ENCODE measurements around the gene EPHA10. TPM values are rescaled to one million over a fixed set of nuclear protein-coding genes. Genes with fewer than 3 reads are reported as not detected.

The EPHA10 gene
- total and polyA plus RNA-seq, 11 donors = 0.01 to 0.60 (median 0.12) TPM; not detected in 5

DNA sequence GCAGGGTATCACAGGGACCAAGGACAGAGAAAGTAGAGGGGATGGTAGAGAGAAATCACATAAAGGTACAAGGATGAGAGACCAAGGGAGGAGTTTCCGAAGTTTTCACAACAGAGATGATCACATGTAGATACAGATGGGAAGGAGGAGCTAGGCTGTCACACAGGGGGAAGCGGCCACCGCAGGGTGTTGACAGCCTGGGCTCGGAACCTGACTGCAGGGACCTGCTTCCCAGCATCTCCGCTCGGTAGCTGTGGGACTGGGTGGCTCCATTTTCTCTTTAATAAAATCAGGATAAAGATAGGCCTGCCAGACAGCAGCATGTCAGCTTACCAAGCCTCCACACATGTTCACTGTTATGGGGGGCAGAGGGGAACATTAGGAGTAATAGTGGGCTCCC is 40.3 kb downstream of the EPHA10 start:
- Histone ChIP-seq H3K9me3 (no peaks in the 10 kb centered on the region), H3K4me1 (peaks cover 0 to 6% (median 0%) of the 10 kb centered on the region in 12 donors), H3K36me3 (no peaks in the 10 kb centered on the region), H3K4me3 (no peak overlapping the region), H3K27me3 (peaks cover 0 to 49% (median 4%) of the 10 kb centered on the region in 9 donors), H3K27ac (no peak overlapping the region)
- no peak for DNase-seq
- TF ChIP-seq, protein P1, sequence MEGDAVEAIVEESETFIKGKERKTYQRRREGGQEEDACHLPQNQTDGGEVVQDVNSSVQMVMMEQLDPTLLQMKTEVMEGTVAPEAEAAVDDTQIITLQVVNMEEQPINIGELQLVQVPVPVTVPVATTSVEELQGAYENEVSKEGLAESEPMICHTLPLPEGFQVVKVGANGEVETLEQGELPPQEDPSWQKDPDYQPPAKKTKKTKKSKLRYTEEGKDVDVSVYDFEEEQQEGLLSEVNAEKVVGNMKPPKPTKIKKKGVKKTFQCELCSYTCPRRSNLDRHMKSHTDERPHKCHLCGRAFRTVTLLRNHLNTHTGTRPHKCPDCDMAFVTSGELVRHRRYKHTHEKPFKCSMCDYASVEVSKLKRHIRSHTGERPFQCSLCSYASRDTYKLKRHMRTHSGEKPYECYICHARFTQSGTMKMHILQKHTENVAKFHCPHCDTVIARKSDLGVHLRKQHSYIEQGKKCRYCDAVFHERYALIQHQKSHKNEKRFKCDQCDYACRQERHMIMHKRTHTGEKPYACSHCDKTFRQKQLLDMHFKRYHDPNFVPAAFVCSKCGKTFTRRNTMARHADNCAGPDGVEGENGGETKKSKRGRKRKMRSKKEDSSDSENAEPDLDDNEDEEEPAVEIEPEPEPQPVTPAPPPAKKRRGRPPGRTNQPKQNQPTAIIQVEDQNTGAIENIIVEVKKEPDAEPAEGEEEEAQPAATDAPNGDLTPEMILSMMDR (IDR thresholded peaks at IDR 0.05) = no peak
- TF ChIP-seq POLR2A (IDR thresholded peaks at IDR 0.05) = no peak
- intact Hi-C loops (cut with DNase I) = no loop called here
- no peak for ATAC-seq
- 59 to 82% (median 68%) methylated on average over 6 of the region's 6 CpGs for WGBS, 4 donors

DNA sequence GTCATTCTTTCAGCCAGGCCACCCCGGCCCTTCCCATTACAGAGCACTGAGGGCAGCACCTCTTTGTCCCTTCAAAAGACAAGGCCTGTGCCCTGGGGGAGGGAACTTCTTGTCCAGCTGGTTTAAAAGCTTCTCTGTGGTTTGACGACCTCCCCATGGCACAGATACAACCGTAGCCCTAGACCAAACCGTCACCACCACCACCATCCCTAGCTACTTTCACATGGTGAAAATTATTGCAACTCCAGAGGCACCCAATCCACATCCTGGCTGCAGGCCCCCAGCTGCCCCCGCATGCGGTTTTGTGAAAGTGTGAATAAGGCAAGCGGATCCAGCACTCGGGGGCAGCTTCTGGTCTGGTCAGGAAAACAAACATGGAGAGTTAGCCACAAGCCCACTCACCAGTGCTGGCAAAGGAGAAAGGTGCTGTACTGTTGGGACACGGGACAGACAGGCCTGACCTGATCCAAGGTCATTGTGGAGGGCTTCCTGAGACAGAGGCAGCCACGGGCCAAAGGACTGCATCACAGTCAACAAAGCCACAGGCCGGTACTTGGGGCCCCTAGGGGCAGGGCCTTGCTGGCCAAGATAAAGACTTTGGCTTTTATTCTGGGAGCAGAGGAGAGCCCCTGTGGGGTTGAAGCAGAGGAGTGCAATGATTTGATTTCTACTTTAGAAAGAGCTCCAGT is 41.4 kb downstream of the EPHA10 start:
- TF ChIP-seq POLR2A (IDR thresholded peaks at IDR 0.05) = no peak
- TF ChIP-seq, protein P1 (IDR thresholded peaks at IDR 0.05) = no peak
- Histone ChIP-seq H3K9me3 (no peaks in the 10 kb centered on the region), H3K4me3 (no peak overlapping the region), H3K4me1 (peaks cover 0 to 6% (median 0%) of the 10 kb centered on the region in 12 donors), H3K27me3 (peaks cover 0 to 40% (median 4%) of the 10 kb centered on the region in 9 donors), H3K27ac (no peak overlapping the region), H3K36me3 (no peaks in the 10 kb centered on the region)
- intact Hi-C loops (cut with DNase I) = no loop called here
- 43 to 49% (median 44%) methylated on average over 9 to 11 of the region's 11 CpGs for WGBS, 4 donors
- DNase-seq = peak in 1 of 5 donors; percentile 35
- peak in 2 of 4 donors; percentile 24 to 32 for ATAC-seq

DNA sequence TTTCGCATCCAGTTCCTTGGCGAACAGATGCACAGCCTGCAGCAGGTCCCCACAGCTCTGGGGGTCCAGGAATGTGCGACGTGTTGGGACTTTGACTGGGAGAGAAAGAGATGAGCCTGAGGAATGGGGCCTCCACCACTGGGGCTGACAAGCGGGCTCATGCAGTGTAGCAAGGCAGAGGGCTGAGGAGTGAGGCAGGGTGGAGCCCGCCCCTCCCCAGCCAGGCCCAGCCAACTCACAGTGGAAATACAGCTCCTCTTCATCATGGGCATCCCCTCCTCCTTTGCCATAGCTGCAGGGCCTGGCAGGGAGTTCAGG is 41.9 kb downstream of the EPHA10 start:
- intact Hi-C loops (cut with DNase I) = no loop called here
- no peak for TF ChIP-seq POLR2A (IDR thresholded peaks at IDR 0.05)
- TF ChIP-seq, protein P1 (IDR thresholded peaks at IDR 0.05) = no peak
- no peak for ATAC-seq

DNA sequence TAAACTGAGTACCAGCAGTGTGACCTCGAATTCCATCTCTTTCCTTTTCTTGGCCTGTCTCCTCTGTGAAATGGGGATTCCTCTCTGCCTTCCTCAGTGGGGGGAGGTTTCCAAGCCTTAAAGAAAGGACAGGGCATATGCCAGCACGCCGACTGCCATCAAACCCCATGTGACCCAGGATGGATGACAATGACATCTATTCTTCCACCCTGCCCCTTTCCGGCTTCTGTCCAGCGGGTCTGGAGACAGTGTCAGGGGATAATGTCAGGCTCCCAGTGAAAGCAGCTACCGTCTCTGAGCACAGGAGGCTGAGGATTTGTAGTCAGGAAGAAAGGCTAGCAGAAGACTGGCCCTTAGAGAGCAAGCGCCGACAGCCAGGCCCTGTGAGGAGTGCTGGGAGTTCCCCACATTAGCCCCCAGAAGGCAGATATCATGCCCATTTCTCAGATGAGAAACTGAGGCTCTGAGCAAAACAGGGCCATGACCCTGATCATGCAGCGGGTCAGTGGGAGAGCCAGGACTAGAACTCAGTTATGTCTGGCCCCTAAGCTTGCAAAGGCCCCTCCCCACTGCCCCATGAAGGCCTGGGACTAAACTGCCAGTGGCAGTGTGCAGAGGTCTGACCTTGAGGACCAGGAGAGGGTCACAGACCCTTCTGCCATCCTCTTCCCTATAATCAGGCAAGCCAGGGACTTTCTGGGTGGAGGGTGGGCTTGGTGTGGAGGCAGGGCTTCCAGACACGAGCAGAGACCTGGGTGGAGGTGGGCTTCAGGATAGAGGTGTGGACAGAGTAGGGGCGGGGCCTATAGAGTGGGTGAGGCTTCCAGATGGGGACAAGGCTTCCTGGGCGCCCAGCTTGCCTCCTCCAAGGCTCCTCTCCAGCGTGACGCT is 42.5 kb downstream of the EPHA10 start:
- 80 to 86% (median 86%) methylated on average over 11 to 14 of the region's 14 CpGs for WGBS, 4 donors
- ATAC-seq = no peak
- no peaks in the 10 kb centered on the region for H3K36me3 ChIP-seq

More for the DNA sequence above, 41.9 kb downstream of the EPHA10 start:
- Histone ChIP-seq H3K27me3 (peaks cover 0 to 35% (median 4%) of the 10 kb centered on the region in 9 donors), H3K4me1 (peaks cover 0 to 6% (median 0%) of the 10 kb centered on the region in 12 donors), H3K36me3 (no peaks in the 10 kb centered on the region), H3K4me3 (no peak overlapping the region), H3K27ac (no peak overlapping the region), H3K9me3 (no peaks in the 10 kb centered on the region)
- 90 to 94% (median 91%) methylated on average over 6 of the region's 6 CpGs for WGBS, 4 donors
- no peak for DNase-seq

More for the DNA sequence above, 42.5 kb downstream of the EPHA10 start:
- no peak overlapping the region for H3K27ac ChIP-seq
- TF ChIP-seq, protein P1 (IDR thresholded peaks at IDR 0.05) = no peak
- TF ChIP-seq POLR2A (IDR thresholded peaks at IDR 0.05) = no peak
- no peak for DNase-seq
- intact Hi-C loops (cut with DNase I) = no loop called here
- no peak overlapping the region for H3K4me3 ChIP-seq
- peaks cover 0 to 30% (median 4%) of the 10 kb centered on the region in 9 donors for H3K27me3 ChIP-seq
- peaks cover 0 to 6% (median 0%) of the 10 kb centered on the region in 12 donors for H3K4me1 ChIP-seq
- H3K9me3 ChIP-seq = no peaks in the 10 kb centered on the region
